Natural killer cell (primary cell): ENCODE measurements around the gene HTT-AS. TPM values are rescaled to one million over a fixed set of nuclear protein-coding genes. Genes with fewer than 3 reads are reported as not detected.
A peak's percentile ranks its signal among the peaks of the same experiment; 100 is the strongest.
"Not testable (repeated sequence)": the region's sequence is repeated elsewhere in the genome, so short reads cannot be mapped to it uniquely, and the experiment has no call there.

Experiments
- ATAC-seq, 3 donors: fragments of 150-1000 bp in 2 of 3; fragments of 200-7000 bp in 1 of 3; cut with Tn5 transposase; 1 replicate in 1 of 3; 2 replicates in 2 of 3; pipeline ENCODE4 v1.10.0; 2021; ENCODE audit warnings: mild to moderate bottlenecking in 2 of 3, moderate library complexity in 2 of 3
- DNase-seq, 2 donors: peaks; one replicate each; pipeline versions ENCODE4 v3.0.0 to v3.0.0-alpha.2; 2013 to 2021; ENCODE audit warnings: mixed read lengths in 1 of 2
- H3K27ac ChIP-seq: one replicate; pipeline ENCODE4 v1.5.1; 2013; ENCODE audit warnings: mild to moderate bottlenecking, low read length
- H3K27me3 ChIP-seq: one replicate; pipeline ENCODE4 v1.6.1; 2013; ENCODE audit warnings: low read length; ENCODE audit not compliant: control insufficient read depth, insufficient read depth
- H3K36me3 ChIP-seq: one replicate; pipeline ENCODE4 v1.6.1; 2013; ENCODE audit warnings: low read length; ENCODE audit not compliant: control insufficient read depth, insufficient read depth
- H3K4me1 ChIP-seq: one replicate; pipeline ENCODE4 v1.6.1; 2013; ENCODE audit warnings: low read length; ENCODE audit not compliant: control insufficient read depth, insufficient read depth
- H3K4me3 ChIP-seq: one replicate; pipeline ENCODE4 v1.5.1; 2013; ENCODE audit warnings: low read length
- H3K9me3 ChIP-seq: one replicate; pipeline ENCODE4 v1.6.1; 2013; ENCODE audit warnings: low read length; ENCODE audit not compliant: control insufficient read depth, insufficient read depth
- H3K27ac Mint-ChIP-seq, 2 donors: one replicate each; pipeline ENCODE4 v1.8.0; 2022; ENCODE audit warnings: mild to moderate bottlenecking in 2 of 2, mixed read lengths in 2 of 2, moderate library complexity in 1 of 2
- H3K27me3 Mint-ChIP-seq, 2 donors: one replicate each; pipeline ENCODE4 v1.8.0; 2022; ENCODE audit warnings: low read depth in 2 of 2, mixed read lengths in 2 of 2
- H3K36me3 Mint-ChIP-seq: one replicate; pipeline ENCODE4 v1.8.0; 2022; ENCODE audit warnings: mixed read lengths
- H3K4me1 Mint-ChIP-seq, 2 donors: one replicate each; pipeline ENCODE4 v1.8.0; 2022; ENCODE audit warnings: mixed read lengths in 2 of 2
- H3K4me3 Mint-ChIP-seq: one replicate; pipeline ENCODE4 v1.8.0; 2022; ENCODE audit warnings: mild to moderate bottlenecking, moderate library complexity, mixed read lengths
- H3K9me3 Mint-ChIP-seq, 2 donors: one replicate each; pipeline ENCODE4 v1.8.0; 2022; ENCODE audit warnings: mixed read lengths in 2 of 2
- CTCF ChIP-seq: fragments of 200-600 bp; IDR thresholded peaks from one replicate; pipeline ENCODE4 v1.8.0; 2022; ENCODE audit warnings: antibody characterized with exemption
- WGBS: methylation state at CpG from one replicate; pipeline ENCODE4 v1.1.7; 2013; ENCODE audit warnings: missing lambda C conversion rate; ENCODE audit not compliant: insufficient coverage; 5-methylcytosine and 5-hydroxymethylcytosine counted together
- intact Hi-C: fragments of 100-400 bp; cut with micrococcal nuclease; formaldehyde crosslinking; loops from one replicate; pipeline ENCODE4 v1.14.2; 2022
- total RNA-seq, 4 donors: library from RNA; stranded (reverse); fragments of 120-200 nt in 1 of 4; gene quantifications; one replicate each; pipeline versions ENCODE4 v1.2.3 to v1.2.4, GENCODE V29; 2013 to 2022

HTT-AS gene
- total RNA-seq, 3 donors from 2014 or later (not counting 1 experiment from before 2014, with no cell fraction given) = not detected

GRCh38 chr4:3106339-3107186 is 32.2 kb upstream of the HTT-AS start:
- no peak overlapping the region for H3K4me3 Mint-ChIP-seq
- H3K9me3 ChIP-seq = no peaks in the 10 kb centered on the region
- no peaks in the 10 kb centered on the region for H3K27me3 ChIP-seq
- H3K4me1 ChIP-seq = peaks cover 4% of the 10 kb centered on the region
- H3K27ac ChIP-seq = no peak overlapping the region
- WGBS = 4% methylated on average over 6 of the region's 7 CpGs
- ATAC-seq (peak; percentile 99 to 100 (median 100)), DNase-seq (peak; percentile 87 to 90)
- peaks cover 6% of the 10 kb centered on the region for H3K36me3 Mint-ChIP-seq
- no peak overlapping the region for H3K4me3 ChIP-seq
- peak overlapping the region; percentile 32 to 83 for H3K27ac Mint-ChIP-seq
- H3K4me1 Mint-ChIP-seq = peaks cover 12 to 17% of the 10 kb centered on the region in 2 donors
- H3K27me3 Mint-ChIP-seq = no peaks in the 10 kb centered on the region
- H3K36me3 ChIP-seq = peaks cover 47% of the 10 kb centered on the region
- H3K9me3 Mint-ChIP-seq = no peaks in the 10 kb centered on the region
- intact Hi-C loops = loop anchor here (1.0 to 10.0 kb wide), 4 partner anchors 86 to 838 kb away; no protein-coding TSS in a partner anchor
- peak; percentile 96 for TF ChIP-seq CTCF

GRCh38 chr4:3098346-3098745 is 24.0 kb upstream of the HTT-AS start:
- 100% methylated on average over 1 of the region's 2 CpGs for WGBS
- H3K27me3 Mint-ChIP-seq = no peaks in the 10 kb centered on the region
- no peaks in the 10 kb centered on the region for H3K9me3 Mint-ChIP-seq
- Histone ChIP-seq H3K4me3 (no peak overlapping the region), H3K9me3 (no peaks in the 10 kb centered on the region), H3K27ac (no peak overlapping the region), H3K27me3 (no peaks in the 10 kb centered on the region), H3K4me1 (no peaks in the 10 kb centered on the region), H3K36me3 (peaks cover 30% of the 10 kb centered on the region)
- no peak for TF ChIP-seq CTCF
- peaks cover 9 to 24% of the 10 kb centered on the region in 2 donors for H3K4me1 Mint-ChIP-seq
- no peak for DNase-seq
- no peak for ATAC-seq
- intact Hi-C loops = no loop called here
- no peak overlapping the region for H3K27ac Mint-ChIP-seq
- no peaks in the 10 kb centered on the region for H3K36me3 Mint-ChIP-seq
- no peak overlapping the region for H3K4me3 Mint-ChIP-seq

DNA sequence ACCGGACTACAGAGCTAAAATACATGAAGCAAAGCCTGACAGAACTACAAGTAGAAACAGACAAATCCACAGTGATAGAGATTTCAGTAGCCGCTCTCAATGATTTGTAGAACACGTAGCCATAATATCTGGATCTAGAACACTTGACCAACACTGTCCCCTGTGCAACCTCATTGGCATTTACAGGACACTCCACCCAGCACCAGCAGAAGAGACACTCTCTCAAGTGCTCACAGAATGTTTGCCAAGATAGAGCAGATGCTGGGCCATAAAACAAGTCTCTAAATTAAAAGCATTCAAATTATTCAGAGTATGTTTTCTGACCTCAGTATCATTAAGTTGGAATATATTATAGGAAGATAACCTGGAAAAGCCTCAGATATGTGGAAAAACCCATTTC is 21.9 kb upstream of the HTT-AS start:
- WGBS = 100% methylated on average over 3 of the region's 3 CpGs
- no peaks in the 10 kb centered on the region for H3K9me3 ChIP-seq
- H3K36me3 ChIP-seq = peaks cover 29% of the 10 kb centered on the region

GRCh38 chr4:3094701-3095100 is 20.4 kb upstream of the HTT-AS start:
- H3K9me3 ChIP-seq, H3K27ac Mint-ChIP-seq, H3K27ac ChIP-seq, ATAC-seq, H3K9me3 Mint-ChIP-seq, intact Hi-C loops, H3K27me3 ChIP-seq, DNase-seq, H3K4me3 Mint-ChIP-seq, H3K36me3 Mint-ChIP-seq, H3K27me3 Mint-ChIP-seq, H3K4me1 ChIP-seq, H3K4me3 ChIP-seq: not testable (repeated sequence)
- 99% methylated on average over 28 of the region's 28 CpGs for WGBS
- H3K4me1 Mint-ChIP-seq = peaks cover 0 to 10% of the 10 kb centered on the region in 2 donors
- peaks cover 21% of the 10 kb centered on the region for H3K36me3 ChIP-seq

More for the DNA sequence above, 21.9 kb upstream of the HTT-AS start:
- no peak for ATAC-seq
- H3K9me3 Mint-ChIP-seq = no peaks in the 10 kb centered on the region
- no peak for TF ChIP-seq CTCF
- H3K27ac Mint-ChIP-seq = peak overlapping the region in 1 of 2 donors; percentile 9
- H3K27me3 Mint-ChIP-seq = no peaks in the 10 kb centered on the region
- H3K4me1 Mint-ChIP-seq = peaks cover under 1 to 19% of the 10 kb centered on the region in 2 donors
- H3K36me3 Mint-ChIP-seq = no peaks in the 10 kb centered on the region
- H3K4me3 ChIP-seq = no peak overlapping the region
- no peak overlapping the region for H3K27ac ChIP-seq
- intact Hi-C loops = no loop called here
- H3K4me1 ChIP-seq = no peaks in the 10 kb centered on the region
- no peak overlapping the region for H3K4me3 Mint-ChIP-seq
- no peak for DNase-seq
- H3K27me3 ChIP-seq = no peaks in the 10 kb centered on the region
